ENCODE results near the gene CRBN. TPM values are rescaled to one million over a fixed set of nuclear protein-coding genes. Genes with fewer than 3 reads are reported as not detected.

The CRBN gene
- polyA plus RNA-seq (ENCODE audit: insufficient read length in 3 of 3): 10 to 100 TPM; 65.0 to 79.2 (median 70.5) TPM
- long read RNA-seq, donor 1, partial matches to known transcripts: 0 of 8 reads
- long read RNA-seq, donor 1, other reads (novel, unspliced or antisense): 0 of 8 reads
- long read RNA-seq, donor 2, transcript CRBN-201 (11 exons, 2,206 nt): major isoform, 6 of 11 reads
- long read RNA-seq, donor 2, partial matches to known transcripts: 0 of 11 reads
- long read RNA-seq, donor 2, other reads (novel, unspliced or antisense): 0 of 11 reads
- long read RNA-seq, donor 3, transcript CRBN-201 (11 exons, 2,206 nt): major isoform, 16 of 26 reads
- long read RNA-seq, donor 3, partial matches to known transcripts: 0 of 26 reads
- long read RNA-seq, donor 3, other reads (novel, unspliced or antisense): 0 of 26 reads
- long read RNA-seq, donor 4, full-length matches to known transcripts: 14 of 26 reads
- long read RNA-seq, donor 4, partial matches to known transcripts: 12 of 26 reads
- long read RNA-seq, donor 4, other reads (novel, unspliced or antisense): 0 of 26 reads
- long read RNA-seq, donor 5: 0 reads
- long read RNA-seq, donor 6, transcript CRBN-201 (11 exons, 2,206 nt): major isoform, 6 of 15 reads
- long read RNA-seq, donor 6, partial matches to known transcripts: 0 of 15 reads
- long read RNA-seq, donor 6, other reads (novel, unspliced or antisense): 0 of 15 reads
- long read RNA-seq, donor 7, full-length matches to known transcripts: 17 of 39 reads
- long read RNA-seq, donor 7, partial matches to known transcripts: 17 of 39 reads
- long read RNA-seq, donor 7, other reads (novel, unspliced or antisense): 5 of 39 reads
- long read RNA-seq, donor 8, full-length matches to known transcripts: 37 of 49 reads
- long read RNA-seq, donor 8, partial matches to known transcripts: 12 of 49 reads
- long read RNA-seq, donor 8, other reads (novel, unspliced or antisense): 0 of 49 reads
- long read RNA-seq, donor 9, full-length matches to known transcripts: 18 of 29 reads
- long read RNA-seq, donor 9, partial matches to known transcripts: 11 of 29 reads
- long read RNA-seq, donor 9, other reads (novel, unspliced or antisense): 0 of 29 reads
- long read RNA-seq, donor 10, transcript CRBN-201 (11 exons, 2,206 nt): major isoform, 11 of 17 reads
- long read RNA-seq, donor 10, partial matches to known transcripts: 0 of 17 reads
- long read RNA-seq, donor 10, other reads (novel, unspliced or antisense): 0 of 17 reads
- long read RNA-seq, donor 11, full-length matches to known transcripts: 18 of 24 reads
- long read RNA-seq, donor 11, partial matches to known transcripts: 6 of 24 reads
- long read RNA-seq, donor 11, other reads (novel, unspliced or antisense): 0 of 24 reads
- long read RNA-seq, donor 12, partial matches to known transcripts: 0 of 7 reads
- long read RNA-seq, donor 12, other reads (novel, unspliced or antisense): 0 of 7 reads
- long read RNA-seq, donor 13, transcript CRBN-201 (11 exons, 2,206 nt): major isoform, 16 of 62 reads
- long read RNA-seq, donor 13, transcript CRBN-204 (5 exons, 878 nt): minor isoform, 8 of 62 reads
- long read RNA-seq, donor 13, partial matches to known transcripts: 26 of 62 reads
- long read RNA-seq, donor 13, other reads (novel, unspliced or antisense): 5 of 62 reads
- long read RNA-seq, donor 14, transcript CRBN-201 (11 exons, 2,206 nt): major isoform, 12 of 18 reads
- long read RNA-seq, donor 14, partial matches to known transcripts: 0 of 18 reads
- long read RNA-seq, donor 14, other reads (novel, unspliced or antisense): 0 of 18 reads
- long read RNA-seq, donor 15, partial matches to known transcripts: 0 of 10 reads
- long read RNA-seq, donor 15, other reads (novel, unspliced or antisense): 0 of 10 reads
- long read RNA-seq, donor 16, full-length matches to known transcripts: 45 of 52 reads
- long read RNA-seq, donor 16, partial matches to known transcripts: 7 of 52 reads
- long read RNA-seq, donor 16, other reads (novel, unspliced or antisense): 0 of 52 reads

- peak; percentile 73 to 86 (median 78) for DNase-seq (ENCODE audit: extremely low read depth in 1 of 11, low read depth in 9 of 11, low spot score in 4 of 11)
These were observed at the start of gene CRBN for GRCh38 chr3:3179407-3180094. Gene CRBN, minus strand, starts transcription at chr3:3179691. Its CDS starts 4 bp downstream, at chr3:3179687.

- DNase-seq (ENCODE audit: extremely low read depth in 1 of 11, low read depth in 9 of 11, low spot score in 4 of 11): no peak
These were observed 48.1 kb upstream of the CRBN start for GRCh38 chr3:3227640-3228039.

GRCh38 chr3:3221528-3221927, 42.0 kb upstream of the CRBN start:
- no peak for DNase-seq (ENCODE audit: extremely low read depth in 1 of 11, low read depth in 9 of 11, low spot score in 4 of 11)

- DNase-seq (ENCODE audit: extremely low read depth in 1 of 11, low read depth in 9 of 11, low spot score in 4 of 11): no peak
These were observed 36.9 kb upstream of the CRBN start for GRCh38 chr3:3216401-3216800.

- DNase-seq (ENCODE audit: extremely low read depth in 1 of 11, low read depth in 9 of 11, low spot score in 4 of 11): no peak
These were observed 33.4 kb upstream of the CRBN start for GRCh38 chr3:3212781-3213440.

- no peak for DNase-seq (ENCODE audit: extremely low read depth in 1 of 11, low read depth in 9 of 11, low spot score in 4 of 11)
These were observed 30.2 kb upstream of the CRBN start for GRCh38 chr3:3209714-3210113.

GRCh38 chr3:3209057-3209456, 29.6 kb upstream of the CRBN start:
- no peak for DNase-seq (ENCODE audit: extremely low read depth in 1 of 11, low read depth in 9 of 11, low spot score in 4 of 11)

GRCh38 chr3:3201611-3202010, 22.1 kb upstream of the CRBN start:
- no peak for DNase-seq (ENCODE audit: extremely low read depth in 1 of 11, low read depth in 9 of 11, low spot score in 4 of 11)

- peak; percentile 44 to 87 (median 55) for DNase-seq (ENCODE audit: extremely low read depth in 1 of 11, low read depth in 9 of 11, low spot score in 4 of 11)
These were observed 21.2 kb upstream of the CRBN start for GRCh38 chr3:3200632-3201212.

- no peak for DNase-seq (ENCODE audit: extremely low read depth in 1 of 11, low read depth in 9 of 11, low spot score in 4 of 11)
These were observed 19.8 kb upstream of the CRBN start for GRCh38 chr3:3199306-3199705.

- DNase-seq (ENCODE audit: extremely low read depth in 1 of 11, low read depth in 9 of 11, low spot score in 4 of 11): no peak
These were observed 16.8 kb upstream of the CRBN start for GRCh38 chr3:3196148-3196861.

- no peak for DNase-seq (ENCODE audit: extremely low read depth in 1 of 11, low read depth in 9 of 11, low spot score in 4 of 11)
These were observed 15.4 kb upstream of the CRBN start for GRCh38 chr3:3194861-3195260.

- DNase-seq (ENCODE audit: extremely low read depth in 1 of 11, low read depth in 9 of 11, low spot score in 4 of 11): no peak
These were observed 12.8 kb upstream of the CRBN start for GRCh38 chr3:3192286-3192675.

- DNase-seq (ENCODE audit: extremely low read depth in 1 of 11, low read depth in 9 of 11, low spot score in 4 of 11): no peak
These were observed 12.3 kb upstream of the CRBN start for GRCh38 chr3:3191675-3192285.

- no peak for DNase-seq (ENCODE audit: extremely low read depth in 1 of 11, low read depth in 9 of 11, low spot score in 4 of 11)
These were observed 10.5 kb upstream of the CRBN start for GRCh38 chr3:3189961-3190360.
